Raji (cell line): ENCODE measurements around the gene TPCN2.

Experiments used
- POLR2A ChIP-seq: IDR thresholded peaks from 2 replicates; pipeline ENCODE4 v1.6.1; 2011; ENCODE audit warnings: low read depth, low read length, control low read depth; ENCODE audit not compliant: insufficient read depth

Gene TPCN2

DNA sequence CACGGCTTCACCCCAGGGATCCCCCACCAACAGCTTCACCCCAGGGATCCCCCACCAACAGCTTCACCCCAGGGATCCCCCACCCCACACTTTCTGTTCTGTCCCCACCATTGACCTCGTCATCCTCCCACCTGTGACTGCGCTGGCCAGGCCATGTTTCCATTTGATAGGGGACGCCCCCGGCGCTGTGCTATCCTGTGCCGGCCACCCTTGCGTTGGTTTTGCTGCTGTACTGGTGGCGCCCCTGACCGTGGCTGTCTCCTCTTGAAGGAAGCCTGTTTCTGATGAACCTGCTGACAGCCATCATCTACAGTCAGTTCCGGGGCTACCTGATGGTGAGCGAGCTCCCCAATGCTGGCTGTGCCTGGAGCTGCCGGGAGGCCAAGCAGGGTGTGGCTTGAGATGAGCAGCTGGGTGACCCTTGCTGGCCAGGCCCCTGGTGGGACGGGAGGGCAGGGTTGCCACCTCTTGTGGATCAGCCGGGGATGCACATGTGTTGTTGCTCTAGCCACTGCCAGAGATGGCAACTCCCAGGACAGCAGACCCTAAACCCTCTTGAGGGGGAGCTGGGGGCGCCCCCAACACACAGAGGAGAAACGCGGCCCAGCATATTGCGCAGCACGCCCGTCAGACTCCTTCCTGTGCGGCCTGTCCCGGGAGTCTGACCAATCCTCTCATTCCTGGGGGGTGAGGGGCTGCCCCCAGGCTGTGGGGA lies 22.5 kb downstream of the TPCN2 start:
- no peak for TF ChIP-seq POLR2A

DNA sequence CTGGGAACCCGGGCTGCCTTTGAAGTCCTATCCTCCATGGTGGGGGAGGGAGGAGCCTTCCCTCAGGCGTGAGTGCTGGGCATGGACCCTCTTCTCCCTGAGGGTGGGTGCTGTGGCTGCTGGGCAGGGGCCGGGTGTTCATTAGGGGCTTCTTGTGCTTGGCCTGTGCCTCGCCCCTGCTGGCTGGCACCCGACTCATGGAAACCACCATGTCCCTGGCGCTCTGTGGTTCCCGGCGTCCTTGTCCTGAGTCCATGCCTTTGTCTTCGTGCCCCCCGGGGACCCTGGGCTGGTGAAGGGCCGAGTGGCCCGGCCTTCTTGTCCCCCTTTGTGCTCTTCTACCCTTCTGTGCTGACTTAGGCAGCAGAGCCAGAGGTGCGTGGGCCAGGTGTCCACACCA lies 23.2 kb downstream of the TPCN2 start:
- no peak for TF ChIP-seq POLR2A

DNA sequence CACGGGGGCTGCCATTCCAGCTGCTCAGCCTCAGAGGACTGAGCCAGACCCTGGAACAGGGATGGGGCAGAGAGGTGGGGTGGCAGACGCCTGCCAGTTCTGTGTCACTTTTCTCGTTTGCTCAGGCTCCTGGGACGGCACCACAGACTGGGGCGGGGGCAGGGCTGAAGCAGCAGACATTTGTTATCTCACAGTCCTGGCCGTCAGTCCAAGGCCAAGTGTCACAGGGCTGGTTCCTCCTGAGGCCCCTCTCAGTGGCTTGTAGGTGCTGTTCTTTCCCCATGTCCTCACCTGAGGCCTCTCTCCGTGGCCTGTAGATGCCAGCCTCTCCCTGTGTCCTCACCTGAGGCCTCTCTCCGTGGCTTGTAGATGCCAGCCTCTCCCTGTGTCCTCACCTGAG lies 24.7 kb downstream of the TPCN2 start:
- no peak for TF ChIP-seq POLR2A

DNA sequence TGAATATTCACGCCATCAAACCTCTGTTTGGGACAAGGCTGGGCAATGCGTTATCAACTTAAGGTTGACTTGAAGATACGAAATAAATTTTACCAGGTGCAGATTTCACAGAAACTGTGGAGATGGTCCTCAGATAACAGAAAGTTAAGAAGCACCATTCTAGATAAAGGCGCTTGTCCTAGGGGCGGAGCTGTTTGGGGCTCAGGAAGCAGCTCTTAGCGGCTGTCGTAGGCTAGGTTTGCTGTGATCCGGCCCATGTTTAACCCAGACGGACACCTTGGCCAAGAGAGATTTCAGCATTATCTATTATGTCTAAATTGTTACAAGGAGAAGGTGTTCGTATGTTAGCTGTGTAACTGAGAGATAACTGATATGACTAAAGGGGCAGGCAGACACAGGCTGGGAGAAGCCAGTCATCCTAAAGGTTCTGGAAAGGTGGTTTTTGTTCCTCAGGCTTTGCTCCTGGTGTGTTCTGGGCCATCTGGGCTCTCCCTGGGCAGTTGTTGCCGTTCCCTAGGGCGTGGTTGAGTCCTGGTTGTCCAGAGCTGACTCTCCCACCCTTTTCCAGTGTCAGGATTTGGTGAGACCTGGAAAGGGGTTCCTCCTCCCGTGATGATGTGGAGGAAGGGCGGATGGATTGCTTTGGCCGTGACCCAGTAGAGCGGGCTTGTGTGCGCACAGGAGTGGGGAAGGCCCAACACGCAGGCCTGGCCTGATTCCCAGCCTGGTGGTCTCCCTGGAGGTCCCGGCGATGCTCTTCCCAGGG lies 25.8 kb downstream of the TPCN2 start:
- no peak for TF ChIP-seq POLR2A

DNA sequence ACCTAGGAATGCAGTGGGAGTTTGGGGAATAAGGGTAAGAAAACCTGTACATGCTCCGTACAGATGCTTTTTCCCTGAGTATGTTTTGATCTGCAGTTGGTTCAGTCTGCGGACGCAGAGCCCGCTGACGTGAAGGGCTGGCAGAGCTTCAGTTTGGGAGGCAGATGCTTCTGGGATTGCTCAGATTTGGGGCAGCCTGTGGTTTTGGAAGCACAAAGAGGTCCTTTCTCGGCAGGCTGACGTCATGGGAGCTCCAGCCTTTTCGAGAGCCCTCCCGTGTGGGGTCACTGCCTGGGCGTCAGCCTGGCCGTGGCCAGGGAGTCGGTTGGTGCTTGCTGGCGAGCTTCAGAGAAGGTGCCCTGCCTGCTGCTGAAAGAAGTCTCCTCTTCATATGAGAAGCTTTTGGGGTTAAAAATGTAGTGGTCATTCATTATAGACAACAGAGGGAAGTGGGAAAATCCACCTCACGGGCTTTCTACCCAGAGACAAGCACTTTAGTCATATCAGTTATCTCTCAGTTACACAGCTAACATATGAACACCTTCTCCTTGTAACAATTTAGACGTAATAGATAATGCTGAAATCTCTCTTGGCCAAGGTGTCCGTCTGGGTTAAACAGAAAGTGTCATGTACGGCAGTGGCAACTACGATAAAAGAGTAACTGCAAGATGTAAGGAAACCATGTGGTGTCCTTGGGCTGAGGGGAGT lies 26.8 kb downstream of the TPCN2 start:
- TF ChIP-seq POLR2A: no peak

DNA sequence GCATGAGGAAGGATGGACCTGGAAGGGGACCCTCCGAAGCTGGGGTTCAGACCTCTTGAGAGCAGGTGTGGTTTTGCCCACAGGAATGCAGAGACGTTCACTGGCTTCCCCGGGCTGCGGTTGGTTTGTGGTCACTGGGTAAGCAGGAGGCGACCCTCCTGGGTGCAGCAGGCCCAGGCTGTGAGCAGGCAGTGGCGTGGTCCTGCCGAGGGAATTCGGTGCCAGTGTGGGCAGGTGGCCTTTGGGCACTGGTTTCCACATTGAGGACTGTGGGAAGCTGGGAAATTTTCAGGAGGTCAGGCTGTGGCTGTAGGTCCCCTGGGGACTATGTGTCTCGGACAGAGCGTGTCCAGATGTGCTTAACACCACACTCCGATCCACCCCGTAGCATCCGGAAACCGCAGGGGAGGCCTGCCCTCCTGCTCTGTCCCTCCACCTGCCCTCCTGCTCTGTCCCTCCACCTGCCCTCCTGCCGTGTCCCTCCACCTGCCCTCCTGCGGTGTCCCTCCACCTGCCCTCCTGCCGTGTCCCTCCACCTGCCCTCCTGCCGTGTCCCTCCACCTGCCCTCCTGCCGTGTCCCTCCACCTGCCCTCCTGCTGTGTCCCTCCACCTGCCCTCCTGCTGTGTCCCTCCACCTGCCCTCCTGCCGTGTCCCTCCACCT lies 27.5 kb downstream of the TPCN2 start:
- no peak for TF ChIP-seq POLR2A

DNA sequence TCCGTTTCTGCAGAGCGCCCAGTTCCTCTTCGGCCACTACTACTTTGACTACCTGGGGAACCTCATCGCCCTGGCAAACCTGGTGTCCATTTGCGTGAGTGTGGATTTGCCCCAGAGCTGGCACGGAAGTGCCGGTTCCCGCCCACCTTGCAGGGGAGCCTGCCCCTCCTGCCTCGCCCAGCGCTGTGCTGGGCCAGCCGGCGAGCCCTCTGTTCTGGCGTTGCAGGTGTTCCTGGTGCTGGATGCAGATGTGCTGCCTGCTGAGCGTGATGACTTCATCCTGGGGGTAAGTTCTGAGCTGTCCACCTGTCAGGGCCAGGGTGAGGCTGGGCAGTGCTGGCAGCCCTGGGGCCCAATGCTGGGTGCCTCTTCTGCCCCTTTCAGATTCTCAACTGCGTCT lies 29.8 kb downstream of the TPCN2 start:
- TF ChIP-seq POLR2A: no peak

DNA sequence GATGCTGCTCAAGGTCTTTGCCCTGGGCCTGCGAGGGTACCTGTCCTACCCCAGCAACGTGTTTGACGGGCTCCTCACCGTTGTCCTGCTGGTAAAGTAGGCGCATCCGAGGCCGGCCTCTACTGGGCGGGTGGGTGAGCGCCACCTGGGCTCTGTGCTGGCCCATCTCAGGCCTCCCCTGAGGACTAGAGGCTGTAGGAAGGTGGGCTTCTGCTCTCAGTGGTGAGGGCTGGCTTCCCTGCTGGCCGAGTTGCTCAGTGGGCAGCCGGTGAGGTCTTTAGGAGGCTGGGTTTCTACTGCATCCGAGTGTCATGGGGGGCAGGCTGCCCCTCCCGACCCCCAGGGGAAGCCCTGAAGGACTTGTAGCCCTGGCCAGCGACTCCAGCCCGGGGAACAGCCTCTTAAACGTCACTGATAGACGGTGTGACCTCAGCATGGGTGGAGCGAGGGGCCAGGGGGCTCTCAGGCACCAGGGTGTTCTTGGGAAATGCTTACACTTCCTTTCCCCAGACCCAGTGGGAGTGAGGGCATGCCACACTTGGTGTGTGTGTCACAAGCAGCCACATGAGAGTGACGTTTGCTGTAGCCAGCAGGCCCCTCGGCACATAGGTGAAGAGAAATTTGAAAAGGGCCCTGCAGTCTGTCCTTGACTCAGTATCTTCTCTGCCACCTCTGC lies 30.3 kb downstream of the TPCN2 start:
- no peak for TF ChIP-seq POLR2A

DNA sequence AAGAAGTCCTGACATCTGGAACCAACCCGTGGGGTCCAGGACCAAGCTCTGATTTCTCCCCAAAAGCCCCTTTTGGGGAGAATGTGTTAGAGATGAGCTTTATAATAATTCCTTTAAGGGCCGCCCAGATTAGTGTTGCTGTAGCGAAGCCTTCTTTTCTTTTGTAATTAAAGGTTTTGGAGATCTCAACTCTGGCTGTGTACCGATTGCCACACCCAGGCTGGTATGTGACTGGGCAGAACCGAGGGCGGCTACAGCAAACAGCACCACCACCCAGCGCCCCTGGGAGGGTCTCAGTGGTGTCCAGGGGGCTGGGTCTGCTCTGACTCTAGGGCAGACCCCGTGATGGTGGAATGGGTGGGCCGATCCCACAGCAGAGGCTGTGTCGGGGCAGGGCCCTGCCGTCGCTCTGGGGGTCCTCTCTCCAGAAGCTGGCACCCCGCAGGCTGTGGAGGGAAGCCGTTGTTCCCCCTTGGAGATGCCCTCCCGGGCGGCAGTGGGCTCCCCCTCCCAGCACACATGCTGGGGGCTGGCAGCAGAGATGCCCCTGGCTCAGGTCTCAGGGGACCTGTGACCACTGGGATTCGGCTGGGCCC lies 31.0 kb downstream of the TPCN2 start:
- TF ChIP-seq POLR2A: no peak

DNA sequence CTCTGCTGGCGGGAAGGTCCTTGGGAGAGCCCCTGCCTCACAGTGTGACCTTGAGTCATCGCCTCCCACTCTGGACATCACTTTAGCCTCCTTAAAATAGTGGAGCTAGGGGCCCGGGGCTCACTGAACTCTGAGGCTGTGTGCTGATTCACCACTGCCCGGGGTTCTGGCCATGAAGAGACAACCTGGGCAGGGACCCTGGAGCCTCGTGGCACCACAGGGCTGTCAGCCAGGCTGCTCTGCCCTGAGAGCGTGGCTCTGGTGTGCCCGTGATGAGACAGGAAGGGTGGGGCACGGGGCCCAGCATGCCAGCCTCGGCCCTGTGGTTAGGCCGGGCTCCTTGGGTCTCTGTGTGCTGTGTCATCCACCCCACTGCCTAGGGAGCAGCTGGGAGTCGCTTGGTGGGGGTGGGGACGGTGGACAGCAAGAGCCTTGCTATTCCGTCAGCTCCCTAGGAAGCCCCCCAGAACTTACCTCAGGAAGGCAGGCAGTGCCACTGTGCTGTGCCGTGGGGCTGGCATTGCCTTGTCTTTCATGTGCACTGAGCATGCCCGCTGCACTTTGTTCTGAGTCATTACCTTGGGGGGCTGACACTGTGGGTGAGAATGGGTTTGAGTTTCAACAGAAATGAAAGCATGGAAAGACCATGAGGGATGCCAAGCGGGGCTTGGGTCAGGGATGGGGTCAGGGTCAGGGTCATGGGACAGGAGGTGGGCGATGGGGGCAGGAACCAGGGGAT lies 31.7 kb downstream of the TPCN2 start:
- no peak for TF ChIP-seq POLR2A

DNA sequence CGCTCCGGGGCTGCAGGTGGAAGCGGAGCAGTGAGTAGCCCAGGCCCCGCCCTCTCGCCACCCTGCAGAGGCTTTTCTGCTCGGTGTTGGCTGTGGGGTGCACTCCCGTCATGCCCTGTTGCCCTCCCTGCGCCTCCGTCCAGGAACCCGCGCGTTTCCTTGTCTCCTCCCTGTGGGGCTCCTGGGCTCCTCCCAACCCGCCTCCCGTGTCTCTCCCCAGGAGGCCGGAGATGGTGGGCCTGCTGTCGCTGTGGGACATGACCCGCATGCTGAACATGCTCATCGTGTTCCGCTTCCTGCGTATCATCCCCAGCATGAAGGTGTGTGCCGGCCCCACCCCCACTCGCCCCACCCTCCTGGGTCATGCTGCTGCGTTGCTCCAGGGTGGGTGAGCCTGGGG lies 32.4 kb downstream of the TPCN2 start:
- no peak for TF ChIP-seq POLR2A

DNA sequence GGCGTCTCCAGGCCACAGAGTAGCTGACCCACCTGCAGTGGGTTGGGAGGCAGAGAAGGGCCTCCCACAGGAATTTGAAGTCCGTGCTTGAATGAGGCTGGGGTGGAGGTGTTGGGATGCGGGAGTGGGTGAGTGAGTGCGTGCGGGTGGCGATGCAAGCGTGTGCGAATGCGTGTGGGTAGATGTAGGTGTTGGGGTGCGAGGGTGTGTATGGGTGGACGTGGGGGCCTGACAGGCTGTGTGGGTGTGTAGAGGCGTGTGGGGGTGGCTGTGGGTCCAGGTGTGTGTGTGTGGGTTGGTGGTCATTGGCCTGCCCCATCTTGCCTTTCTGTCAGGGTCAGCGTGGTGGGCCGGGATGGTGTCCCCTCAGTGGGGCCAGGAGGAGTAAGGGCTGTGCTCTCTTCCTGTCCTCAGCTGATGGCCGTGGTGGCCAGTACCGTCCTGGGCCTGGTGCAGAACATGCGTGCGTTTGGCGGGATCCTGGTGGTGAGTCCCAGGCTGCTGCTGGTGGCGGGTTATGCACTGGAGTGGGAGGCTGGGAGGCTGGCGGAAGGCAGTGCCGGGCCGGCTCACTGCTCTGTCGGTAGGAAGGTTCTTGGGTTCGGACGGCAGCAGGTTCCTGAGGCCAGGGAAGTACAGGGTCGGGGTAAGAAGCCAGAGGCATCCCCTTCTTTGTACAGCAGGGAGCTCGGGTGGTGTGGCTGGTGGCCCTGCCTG lies 35.0 kb downstream of the TPCN2 start:
- no peak for TF ChIP-seq POLR2A

DNA sequence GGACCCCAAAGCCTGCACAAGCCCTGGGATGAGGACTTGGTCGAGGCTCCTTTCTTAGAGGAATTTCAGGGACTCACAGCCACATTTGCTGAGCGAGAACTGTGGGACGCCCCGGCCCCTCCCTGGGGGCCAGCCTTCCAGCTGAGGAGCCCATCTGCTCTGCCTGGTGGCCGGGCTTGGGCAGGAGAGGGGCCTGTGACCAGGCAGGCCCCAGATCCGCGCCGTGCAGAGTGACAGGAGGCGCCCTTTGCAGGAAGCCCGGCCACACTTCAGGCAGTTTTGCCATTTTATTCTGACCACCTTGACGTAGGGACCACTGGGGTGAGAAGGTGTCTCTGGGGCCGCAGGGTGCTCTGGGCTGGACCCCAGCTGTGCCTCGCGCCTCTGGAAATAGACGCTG lies 35.6 kb downstream of the TPCN2 start:
- TF ChIP-seq POLR2A: no peak
